ENCODE data around the gene VIM.
"Not testable (repeated sequence)": the region's sequence is repeated elsewhere in the genome, so short reads cannot be mapped to it uniquely, and the experiment has no call there.

Gene VIM

GRCh38 chr10:17232276-17232960 is 4.4 kb downstream of the VIM start:
- DNase-seq (ENCODE audit: low spot score): no peak

DNA sequence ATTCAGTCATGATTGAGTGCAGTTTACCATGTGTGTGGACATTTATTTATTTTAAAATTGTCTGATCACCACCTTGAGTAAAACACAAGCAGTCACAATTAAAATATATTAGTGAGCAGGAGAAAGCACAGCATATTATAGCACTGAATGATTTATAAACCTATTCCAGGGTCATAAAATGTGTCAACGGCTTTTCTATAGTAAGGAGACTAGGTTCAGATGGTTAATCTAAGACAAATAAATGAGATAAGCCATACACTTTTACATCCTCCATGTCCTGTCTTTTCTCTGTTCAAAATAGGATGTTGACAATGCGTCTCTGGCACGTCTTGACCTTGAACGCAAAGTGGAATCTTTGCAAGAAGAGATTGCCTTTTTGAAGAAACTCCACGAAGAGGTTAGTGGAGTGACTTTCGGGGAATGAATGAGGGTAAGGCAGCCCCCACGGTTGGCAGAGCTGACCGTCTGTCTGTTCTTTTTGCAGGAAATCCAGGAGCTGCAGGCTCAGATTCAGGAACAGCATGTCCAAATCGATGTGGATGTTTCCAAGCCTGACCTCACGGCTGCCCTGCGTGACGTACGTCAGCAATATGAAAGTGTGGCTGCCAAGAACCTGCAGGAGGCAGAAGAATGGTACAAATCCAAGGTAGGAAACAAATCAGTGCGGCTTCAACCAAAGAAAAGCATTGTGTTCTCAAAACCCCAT is 5.4 kb downstream of the VIM start:
- no peak for DNase-seq (ENCODE audit: low spot score)

GRCh38 chr10:17234431-17234945 is 6.4 kb downstream of the VIM start:
- no peak for DNase-seq (ENCODE audit: low spot score)

DNA sequence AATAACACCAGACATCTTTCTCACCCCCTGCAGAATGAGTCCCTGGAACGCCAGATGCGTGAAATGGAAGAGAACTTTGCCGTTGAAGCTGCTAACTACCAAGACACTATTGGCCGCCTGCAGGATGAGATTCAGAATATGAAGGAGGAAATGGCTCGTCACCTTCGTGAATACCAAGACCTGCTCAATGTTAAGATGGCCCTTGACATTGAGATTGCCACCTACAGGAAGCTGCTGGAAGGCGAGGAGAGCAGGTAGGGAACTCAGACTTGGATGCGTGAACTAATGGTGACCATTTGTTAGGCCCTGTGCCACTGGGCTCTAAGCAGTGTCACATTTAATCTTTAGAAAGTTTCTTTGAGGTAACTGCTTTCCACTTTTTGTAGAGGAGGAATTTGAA is 7.1 kb downstream of the VIM start:
- no peak for DNase-seq (ENCODE audit: low spot score)

GRCh38 chr10:17236468-17237148 is 8.6 kb downstream of the VIM start:
- DNase-seq (ENCODE audit: low spot score): no peak

DNA sequence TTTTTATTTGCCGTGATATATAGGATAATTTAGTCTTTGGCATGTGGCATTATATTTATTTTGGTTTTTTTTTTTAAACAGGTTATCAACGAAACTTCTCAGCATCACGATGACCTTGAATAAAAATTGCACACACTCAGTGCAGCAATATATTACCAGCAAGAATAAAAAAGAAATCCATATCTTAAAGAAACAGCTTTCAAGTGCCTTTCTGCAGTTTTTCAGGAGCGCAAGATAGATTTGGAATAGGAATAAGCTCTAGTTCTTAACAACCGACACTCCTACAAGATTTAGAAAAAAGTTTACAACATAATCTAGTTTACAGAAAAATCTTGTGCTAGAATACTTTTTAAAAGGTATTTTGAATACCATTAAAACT is 9.1 kb downstream of the VIM start:
- no peak for DNase-seq (ENCODE audit: low spot score)

DNA sequence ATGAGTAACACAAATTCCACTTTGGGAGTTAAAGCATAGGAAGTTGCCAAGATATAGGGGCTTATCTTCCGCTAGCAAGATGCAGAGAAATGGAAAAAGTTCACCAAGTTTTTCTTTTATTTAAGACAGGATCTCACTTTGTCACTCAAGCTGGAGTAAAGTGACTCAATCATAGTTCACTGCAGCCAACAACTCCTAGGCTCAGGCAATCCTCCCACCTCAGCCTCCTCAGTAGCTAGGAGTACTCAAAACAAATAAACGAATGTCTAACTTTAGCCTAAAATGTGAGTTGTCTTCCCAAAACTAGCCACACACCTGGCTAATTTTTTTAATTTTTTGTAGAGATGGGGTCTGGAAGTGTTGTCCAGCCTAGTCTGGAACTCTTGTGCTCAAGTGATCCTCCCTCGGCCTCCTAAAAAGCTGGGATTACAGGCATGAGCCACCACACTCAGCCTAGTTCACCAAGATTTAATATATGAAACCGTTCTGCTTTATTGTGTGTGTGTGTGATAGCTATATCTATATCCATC is 9.9 kb downstream of the VIM start:
- no peak for DNase-seq (ENCODE audit: low spot score)

DNA sequence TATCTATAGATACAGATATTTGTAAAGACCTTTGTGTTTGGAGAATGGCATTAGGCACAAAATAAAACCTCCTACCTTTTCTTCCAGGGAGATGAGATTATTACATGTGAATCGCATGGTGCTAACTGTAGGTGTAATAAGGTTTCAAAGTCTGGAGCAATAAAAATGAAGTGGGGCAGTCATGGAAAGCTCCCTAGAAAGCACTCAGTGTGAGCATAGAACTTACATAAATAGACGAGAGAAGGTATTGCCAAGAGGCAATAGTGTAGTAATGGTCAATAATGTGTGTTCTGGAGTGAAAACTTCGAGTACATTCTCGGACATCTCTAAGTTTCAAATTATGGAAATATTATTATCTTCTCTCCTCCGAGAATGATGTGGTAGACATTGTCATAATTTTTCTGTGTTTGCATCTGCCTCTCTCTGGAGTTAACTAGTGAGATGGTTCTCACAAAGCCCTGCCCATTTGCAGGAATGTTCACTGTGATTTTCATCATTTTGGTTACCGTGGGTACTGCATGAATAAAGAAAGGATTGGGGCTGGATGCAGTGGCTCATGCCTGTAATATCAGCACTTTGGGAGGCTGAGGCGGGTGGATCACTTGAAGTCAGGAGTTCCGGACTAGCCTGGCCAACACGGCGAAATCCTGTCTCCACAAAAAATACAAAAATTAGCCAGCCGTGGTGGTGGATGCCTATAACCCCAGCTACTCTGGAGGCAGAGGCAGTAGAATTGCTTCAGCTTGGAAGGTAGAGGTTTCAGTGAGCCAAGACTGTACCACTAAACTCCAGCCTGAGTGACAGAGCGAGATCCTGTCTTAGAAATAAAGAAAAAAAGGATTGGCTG is 10.6 kb downstream of the VIM start:
- peak; percentile 60 for DNase-seq (ENCODE audit: low spot score)

GRCh38 chr10:17239345-17240085 is 11.5 kb downstream of the VIM start:
- DNase-seq (ENCODE audit: low spot score): no peak

DNA sequence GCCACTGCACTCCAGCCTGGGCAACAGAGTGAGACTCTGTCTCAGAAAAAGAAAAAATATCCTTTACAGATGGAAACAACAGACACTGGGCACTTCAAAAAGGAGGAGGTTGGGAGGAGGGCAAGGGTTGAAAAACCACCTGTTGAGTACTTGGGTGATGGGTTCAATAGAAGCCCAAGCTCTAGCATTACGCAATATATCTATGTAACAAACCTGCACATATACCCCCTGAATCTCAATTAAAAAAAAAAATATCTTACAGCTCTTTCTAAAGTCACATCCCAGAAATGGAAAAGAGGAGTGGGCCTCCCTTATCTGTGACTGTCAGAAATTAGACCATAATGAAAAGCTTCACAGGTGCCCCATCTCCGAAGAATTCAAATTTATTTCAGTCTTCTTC is 12.1 kb downstream of the VIM start:
- no peak for DNase-seq (ENCODE audit: low spot score)

GRCh38 chr10:17240616-17241015 is 12.6 kb downstream of the VIM start:
- no peak for DNase-seq (ENCODE audit: low spot score)

DNA sequence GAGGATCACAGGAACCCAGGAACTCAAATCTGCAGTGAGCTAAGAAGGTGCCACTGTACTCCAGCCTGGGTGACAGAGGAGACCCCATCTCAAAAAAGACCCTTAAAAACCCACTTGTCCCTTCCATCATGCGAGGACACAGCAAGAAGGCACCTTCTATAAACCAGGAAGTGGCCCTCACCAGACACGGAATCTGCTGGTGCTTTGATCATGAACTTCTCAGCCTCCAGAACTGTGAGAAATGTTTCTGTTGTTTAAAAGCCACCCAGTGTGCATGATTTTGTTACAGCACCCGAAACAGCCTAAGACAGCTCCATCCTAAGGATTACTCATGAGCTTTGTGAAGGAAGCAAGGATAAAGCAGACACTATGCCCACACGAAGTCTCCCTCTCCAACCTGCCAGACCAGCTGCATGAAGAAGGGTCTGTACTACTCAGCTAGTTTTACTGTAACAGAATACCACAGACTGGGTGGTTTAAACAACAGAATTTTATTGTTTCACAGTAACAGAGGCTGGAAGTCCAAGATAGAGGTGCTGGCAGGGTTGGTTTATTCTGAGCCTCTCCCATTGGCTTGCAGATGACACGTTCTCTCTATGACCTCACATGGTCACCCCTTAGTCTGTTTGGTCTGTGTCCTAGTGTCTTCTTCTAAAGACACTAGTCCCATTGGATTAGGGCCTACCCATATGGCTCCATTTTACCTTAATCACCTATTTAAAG is 13.7 kb downstream of the VIM start:
- DNase-seq (ENCODE audit: low spot score): no peak

DNA sequence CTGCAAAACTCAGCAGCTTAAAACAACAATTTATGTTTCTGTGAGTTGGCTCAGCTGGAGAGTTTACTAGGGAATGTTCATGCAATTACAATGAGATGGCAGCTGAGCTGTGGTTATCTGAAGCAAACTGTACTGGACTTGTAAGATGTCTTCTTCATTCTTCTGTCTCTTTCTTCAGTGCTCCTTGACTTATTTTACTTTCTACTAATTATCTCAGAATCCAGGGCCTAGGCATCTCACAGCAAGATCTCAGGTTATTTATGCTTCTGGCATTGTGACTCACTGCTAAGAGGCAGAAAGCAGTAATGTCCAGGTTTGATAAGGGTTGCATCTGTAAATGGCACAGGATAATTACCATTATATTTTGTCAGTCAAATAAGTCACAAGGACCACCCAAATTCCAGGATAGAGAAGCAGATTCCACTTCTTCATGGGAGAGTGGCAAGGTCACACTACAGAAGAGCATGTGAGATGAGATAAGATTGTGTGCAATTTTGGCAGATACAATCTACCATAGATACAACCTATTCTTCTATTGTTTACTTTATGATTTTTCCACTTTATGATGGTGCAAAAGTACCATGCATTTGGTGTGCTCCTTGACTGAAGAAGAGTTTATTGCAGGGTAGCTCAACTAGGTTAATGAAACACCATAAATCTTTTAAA is 16.8 kb downstream of the VIM start:
- no peak for DNase-seq (ENCODE audit: low spot score)

- DNase-seq (ENCODE audit: low spot score): no peak
Measured at GRCh38 chr10:17247210-17247609, 19.2 kb downstream of the VIM start.

DNA sequence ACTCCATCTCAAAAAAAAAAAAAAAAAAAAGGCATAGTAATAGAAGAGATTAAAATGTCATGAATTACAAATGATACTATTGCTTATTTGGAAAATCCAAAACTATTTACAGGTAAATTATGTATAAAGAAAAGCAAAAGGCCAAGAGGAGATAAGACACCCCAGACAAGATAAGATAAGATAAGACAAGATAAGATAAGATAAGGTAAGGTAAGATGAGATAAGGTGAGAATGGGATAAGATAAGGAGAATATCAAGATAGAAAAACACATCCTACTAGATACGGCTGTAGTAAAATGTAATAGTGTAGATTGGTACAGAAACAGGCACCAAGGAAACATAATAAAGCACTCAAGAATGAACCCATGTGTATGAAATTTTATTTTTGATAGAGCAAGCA is 20.9 kb downstream of the VIM start:
- DNase-seq (ENCODE audit: low spot score): no peak

DNA sequence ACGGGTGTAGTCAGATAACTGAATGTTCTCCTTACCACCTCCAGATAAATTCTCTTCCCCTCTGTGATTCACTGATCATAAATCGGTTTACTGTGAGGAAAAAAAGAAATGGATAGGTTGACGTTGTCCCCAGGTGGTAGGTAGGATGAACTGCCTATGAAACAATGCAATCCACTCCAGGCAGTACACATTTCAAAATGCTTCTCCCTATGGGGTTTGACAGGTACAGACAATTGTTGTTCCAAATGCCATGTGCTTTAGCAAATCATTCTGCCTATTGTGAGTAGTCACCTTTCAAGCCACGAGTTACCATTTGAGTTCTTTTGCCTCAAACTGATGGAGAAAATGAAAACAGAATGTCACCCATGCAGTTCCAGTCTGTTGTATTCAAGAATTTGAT is 21.8 kb downstream of the VIM start:
- no peak for DNase-seq (ENCODE audit: low spot score)

DNA sequence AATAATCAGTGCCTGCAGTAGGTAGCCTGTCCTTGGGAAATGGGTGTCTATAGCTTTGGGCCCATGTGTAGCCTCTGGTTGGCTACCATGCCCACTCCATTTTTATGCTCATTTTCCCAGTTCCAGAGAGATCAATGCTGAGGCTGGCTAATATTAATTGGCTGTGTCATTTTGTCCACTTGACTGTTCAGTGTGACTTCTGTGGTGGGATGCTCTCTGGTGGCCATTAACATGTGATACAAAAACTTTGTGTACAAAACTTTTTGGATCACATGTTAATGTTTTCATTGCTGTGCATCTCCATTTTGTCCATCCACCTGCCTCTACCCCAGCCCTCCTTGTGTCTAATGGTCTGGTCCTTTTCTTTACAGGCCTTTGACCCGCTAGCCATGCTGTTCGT is 22.7 kb downstream of the VIM start:
- DNase-seq (ENCODE audit: low spot score): no peak

DNA sequence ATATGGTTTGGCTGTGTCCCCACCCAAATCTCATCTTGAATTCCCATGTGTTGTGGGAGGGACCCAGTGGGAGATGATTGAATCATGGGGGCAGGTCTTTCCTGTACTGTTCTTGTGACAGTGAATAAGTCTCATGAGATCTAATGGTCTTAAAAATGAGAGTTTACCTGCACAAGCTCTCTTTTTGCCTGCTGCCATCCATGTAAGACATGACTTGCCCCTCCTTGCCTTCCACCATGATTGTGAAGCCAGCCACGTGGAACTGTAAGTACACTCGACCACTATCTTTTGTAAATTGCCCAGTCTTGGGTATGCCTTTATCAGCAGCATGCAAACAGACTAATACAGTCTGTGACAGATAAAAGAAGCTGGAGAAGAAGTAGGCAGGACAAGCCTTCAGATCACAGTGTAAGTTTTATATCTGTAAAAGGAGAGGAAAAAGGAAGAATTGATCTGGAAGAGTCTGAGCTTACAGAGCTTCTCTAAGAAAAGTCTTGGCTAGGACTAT is 26.6 kb downstream of the VIM start:
- not testable (repeated sequence) for DNase-seq (ENCODE audit: low spot score)

DNA sequence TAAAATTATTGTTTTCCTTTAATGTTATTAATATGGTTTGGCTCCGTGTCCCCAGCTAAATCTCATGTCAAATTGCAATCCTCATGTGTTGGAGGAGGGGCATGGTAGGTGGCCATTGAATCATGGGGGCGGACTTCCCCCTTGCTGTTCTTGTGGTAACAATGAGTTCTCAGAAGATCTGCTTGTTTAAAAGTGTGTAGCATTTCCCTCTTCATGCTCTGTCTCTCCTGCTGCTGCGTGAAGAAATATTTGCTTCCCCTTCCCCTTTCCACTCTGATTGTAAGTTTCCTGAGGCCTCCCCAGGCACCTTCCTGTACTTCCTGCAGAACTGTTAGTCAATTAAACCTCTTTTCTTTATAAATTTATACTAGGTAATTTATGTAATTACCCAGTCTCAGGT is 27.5 kb downstream of the VIM start:
- DNase-seq (ENCODE audit: low spot score): no peak

GRCh38 chr10:17256051-17256450 is 28.0 kb downstream of the VIM start:
- no peak for DNase-seq (ENCODE audit: low spot score)

Measured in AG08395 (cell line).